Glutamatergic neuron (in vitro differentiated cells): ENCODE measurements around the gene EPC2. TPM values are rescaled to one million over a fixed set of nuclear protein-coding genes. Genes with fewer than 3 reads are reported as not detected.

Experiments used
- DNase-seq: peaks from one replicate; pipeline ENCODE4 v3.0.0; 2022
- H3K27ac Mint-ChIP-seq: one replicate; pipeline ENCODE4 v1.8.0; 2020; ENCODE audit warnings: mild to moderate bottlenecking, mixed read lengths, inconsistent platforms; ENCODE audit not compliant: unreplicated experiment
- H3K27me3 Mint-ChIP-seq: one replicate; pipeline ENCODE4 v1.8.0; 2020; ENCODE audit warnings: mild to moderate bottlenecking, moderate library complexity, mixed read lengths, inconsistent platforms; ENCODE audit not compliant: unreplicated experiment
- H3K36me3 Mint-ChIP-seq: one replicate; pipeline ENCODE4 v1.8.0; 2020; ENCODE audit warnings: mild to moderate bottlenecking, mixed read lengths, inconsistent platforms; ENCODE audit not compliant: unreplicated experiment
- H3K4me1 Mint-ChIP-seq: one replicate; pipeline ENCODE4 v1.8.0; 2020; ENCODE audit warnings: mild to moderate bottlenecking, low read depth, mixed read lengths, inconsistent platforms; ENCODE audit not compliant: unreplicated experiment
- H3K4me3 Mint-ChIP-seq: one replicate; pipeline ENCODE4 v1.8.0; 2020; ENCODE audit warnings: mild to moderate bottlenecking, mixed read lengths, inconsistent platforms; ENCODE audit not compliant: unreplicated experiment
- H3K9me3 Mint-ChIP-seq: one replicate; pipeline ENCODE4 v1.8.0; 2020; ENCODE audit warnings: mild to moderate bottlenecking, moderate library complexity, mixed read lengths, inconsistent platforms; ENCODE audit not compliant: unreplicated experiment
- total RNA-seq: library from RNA; stranded (reverse); fragmentation: NEBNext Ultra II Directional; extraction: Animal tissue kit (Norgen Biotek cat#: 25700); gene quantifications from one replicate; pipeline ENCODE4 v1.2.1, GENCODE V29; 2021; ENCODE audit not compliant: unreplicated experiment
- TF ChIP-seq, protein P1 (sequence below): fragments of 200-600 bp; sonication (generic); IDR thresholded peaks from one replicate; pipeline ENCODE4 v1.5.0; 2021; ENCODE audit not compliant: partially characterized antibody, unreplicated experiment

Gene EPC2
- total RNA-seq, 1 donor from 2014 or later, result 40.9 TPM

DNA sequence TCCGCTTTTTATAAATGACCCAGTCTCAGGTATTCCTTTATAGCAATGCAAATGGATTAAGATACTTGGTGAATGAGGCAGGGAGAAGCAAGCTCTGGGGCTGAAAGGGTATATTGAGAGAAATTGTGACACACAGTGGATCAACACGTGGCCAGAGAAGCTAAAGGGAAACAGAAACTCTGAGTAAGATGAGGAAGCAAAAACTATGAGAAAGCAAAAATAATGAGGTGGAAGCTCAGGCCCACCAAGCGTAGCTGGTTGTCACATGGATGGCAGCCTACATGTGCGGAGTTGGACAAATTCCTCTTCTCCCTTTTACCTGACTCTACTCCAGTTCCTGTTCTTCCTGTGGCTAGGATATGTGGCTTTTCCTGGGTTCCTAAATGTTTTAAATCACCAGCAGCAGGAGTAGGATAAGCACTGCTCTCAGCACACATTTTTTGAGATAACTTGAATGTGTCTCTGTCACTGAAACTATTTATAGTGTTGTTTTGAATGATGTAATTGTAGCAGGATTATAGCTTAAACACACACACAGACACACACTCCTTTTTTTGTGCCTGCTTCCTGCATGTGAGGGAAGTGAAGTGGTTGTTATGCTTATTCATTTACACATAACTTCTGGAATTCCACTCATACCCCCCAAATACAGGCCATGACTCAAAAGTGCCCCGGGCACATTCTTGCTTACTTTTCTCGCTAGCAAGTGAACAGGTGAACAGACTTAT, 30.1 kb upstream of the EPC2 start:
- no peaks in the 10 kb centered on the region for H3K27me3 Mint-ChIP-seq
- DNase-seq, result no peak
- H3K4me3 Mint-ChIP-seq, result no peak overlapping the region
- no peak overlapping the region for H3K27ac Mint-ChIP-seq
- H3K9me3 Mint-ChIP-seq, result no peaks in the 10 kb centered on the region
- peaks cover 7% of the 10 kb centered on the region for H3K4me1 Mint-ChIP-seq
- TF ChIP-seq, protein P1, sequence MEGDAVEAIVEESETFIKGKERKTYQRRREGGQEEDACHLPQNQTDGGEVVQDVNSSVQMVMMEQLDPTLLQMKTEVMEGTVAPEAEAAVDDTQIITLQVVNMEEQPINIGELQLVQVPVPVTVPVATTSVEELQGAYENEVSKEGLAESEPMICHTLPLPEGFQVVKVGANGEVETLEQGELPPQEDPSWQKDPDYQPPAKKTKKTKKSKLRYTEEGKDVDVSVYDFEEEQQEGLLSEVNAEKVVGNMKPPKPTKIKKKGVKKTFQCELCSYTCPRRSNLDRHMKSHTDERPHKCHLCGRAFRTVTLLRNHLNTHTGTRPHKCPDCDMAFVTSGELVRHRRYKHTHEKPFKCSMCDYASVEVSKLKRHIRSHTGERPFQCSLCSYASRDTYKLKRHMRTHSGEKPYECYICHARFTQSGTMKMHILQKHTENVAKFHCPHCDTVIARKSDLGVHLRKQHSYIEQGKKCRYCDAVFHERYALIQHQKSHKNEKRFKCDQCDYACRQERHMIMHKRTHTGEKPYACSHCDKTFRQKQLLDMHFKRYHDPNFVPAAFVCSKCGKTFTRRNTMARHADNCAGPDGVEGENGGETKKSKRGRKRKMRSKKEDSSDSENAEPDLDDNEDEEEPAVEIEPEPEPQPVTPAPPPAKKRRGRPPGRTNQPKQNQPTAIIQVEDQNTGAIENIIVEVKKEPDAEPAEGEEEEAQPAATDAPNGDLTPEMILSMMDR, result no peak
- no peaks in the 10 kb centered on the region for H3K36me3 Mint-ChIP-seq

DNA sequence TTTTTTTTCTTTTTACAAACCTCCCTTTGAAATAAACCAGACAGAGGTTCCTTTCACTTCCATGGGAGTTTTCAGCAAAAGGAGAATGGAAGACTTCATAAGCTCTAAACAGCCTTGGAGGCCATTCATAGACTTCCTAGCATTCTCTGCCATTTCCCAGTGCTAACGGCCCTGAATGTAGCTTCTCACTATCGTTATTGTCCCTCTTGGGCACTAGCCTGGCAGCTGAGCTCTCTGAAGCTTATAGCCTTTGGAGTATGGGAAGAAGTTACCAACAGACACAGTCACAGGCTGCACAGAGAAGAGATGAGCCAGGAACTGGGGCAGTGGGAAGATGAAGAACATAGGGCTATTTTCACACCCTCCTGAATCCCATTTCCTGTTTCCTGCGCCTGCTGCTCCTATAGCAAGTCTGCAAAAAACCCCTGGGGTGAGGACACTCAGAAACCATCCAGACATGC, 29.1 kb upstream of the EPC2 start:
- TF ChIP-seq, protein P1, result no peak
- H3K36me3 Mint-ChIP-seq, result no peaks in the 10 kb centered on the region
- H3K9me3 Mint-ChIP-seq, result no peaks in the 10 kb centered on the region
- H3K27ac Mint-ChIP-seq, result no peak overlapping the region
- no peak overlapping the region for H3K4me3 Mint-ChIP-seq
- no peak for DNase-seq
- H3K4me1 Mint-ChIP-seq, result peaks cover 7% of the 10 kb centered on the region
- no peaks in the 10 kb centered on the region for H3K27me3 Mint-ChIP-seq

DNA sequence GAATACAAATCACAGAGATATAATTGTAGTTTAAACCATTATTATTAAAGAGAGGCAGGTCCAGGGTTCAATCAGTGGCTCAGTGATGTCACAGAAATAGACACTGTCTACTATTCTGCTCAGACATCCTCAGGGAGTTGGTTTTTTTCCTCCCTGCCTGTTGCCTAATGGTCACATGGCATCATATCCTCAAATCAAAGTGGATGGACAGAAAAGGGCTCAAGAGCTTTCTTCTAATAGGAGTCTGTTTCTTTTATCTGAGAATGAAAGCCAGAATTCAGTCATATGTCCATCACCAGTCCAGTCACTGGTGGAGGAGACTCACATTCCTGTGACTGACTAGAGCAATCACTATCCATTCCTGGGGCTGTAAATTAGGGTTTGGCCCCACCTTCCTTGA, 27.9 kb upstream of the EPC2 start:
- TF ChIP-seq, protein P1, result no peak
- no peak for DNase-seq
- Mint-ChIP-seq H3K9me3 (no peaks in the 10 kb centered on the region), H3K27ac (no peak overlapping the region), H3K27me3 (peaks cover 1% of the 10 kb centered on the region), H3K36me3 (no peaks in the 10 kb centered on the region), H3K4me1 (peaks cover 7% of the 10 kb centered on the region), H3K4me3 (no peak overlapping the region)

DNA sequence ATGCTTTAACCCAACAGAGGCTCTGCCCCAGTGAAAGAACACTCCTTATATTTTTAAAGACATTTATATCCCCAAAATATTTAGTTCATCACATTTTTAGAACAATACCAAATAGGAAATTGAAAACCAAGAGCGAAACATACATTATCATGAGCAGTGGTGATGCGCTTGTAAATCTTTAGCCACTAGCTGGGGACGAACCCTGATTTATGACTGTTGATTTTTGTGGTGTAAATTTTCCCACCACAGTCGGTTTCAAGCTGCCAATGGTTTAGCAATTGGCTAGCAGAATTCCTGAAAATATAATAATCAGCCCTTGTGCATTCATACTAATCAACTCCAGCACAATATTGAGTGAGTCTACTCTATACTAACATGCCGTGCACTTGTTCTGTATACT, 27.3 kb upstream of the EPC2 start:
- H3K4me3 Mint-ChIP-seq, result no peak overlapping the region
- peaks cover 7% of the 10 kb centered on the region for H3K4me1 Mint-ChIP-seq
- H3K27me3 Mint-ChIP-seq, result peaks cover 2% of the 10 kb centered on the region
- no peak overlapping the region for H3K27ac Mint-ChIP-seq
- H3K9me3 Mint-ChIP-seq, result no peaks in the 10 kb centered on the region
- H3K36me3 Mint-ChIP-seq, result no peaks in the 10 kb centered on the region
- no peak for DNase-seq
- TF ChIP-seq, protein P1, result no peak

DNA sequence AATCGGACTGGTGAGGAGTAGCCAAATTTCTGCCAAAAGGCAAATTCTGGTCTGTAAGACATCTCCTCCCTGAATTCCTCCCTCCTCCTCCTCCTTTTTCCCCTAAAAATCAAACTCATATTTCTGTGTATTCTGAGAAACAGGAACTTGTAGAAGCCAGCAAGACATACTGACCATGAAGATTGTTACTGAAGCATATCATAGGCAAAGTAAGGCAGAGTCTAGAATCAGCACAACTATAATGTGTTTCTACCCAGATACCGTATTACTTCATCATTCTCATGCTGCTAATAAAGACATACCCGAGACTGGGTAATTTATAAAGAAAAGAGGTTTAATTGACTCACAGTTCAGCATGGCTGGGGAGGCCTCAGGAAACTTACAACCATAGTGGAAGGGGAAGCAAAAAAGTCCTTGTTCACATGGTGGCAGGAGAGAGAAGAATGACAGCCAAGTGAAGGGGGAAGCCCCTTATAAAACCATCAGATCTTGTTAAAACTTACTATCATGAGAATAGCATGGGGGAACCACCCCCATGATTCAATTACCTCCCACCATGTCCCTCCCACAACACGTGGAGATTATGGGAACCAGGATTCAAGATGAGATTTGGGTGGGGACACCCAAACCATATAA, 24.9 kb upstream of the EPC2 start:
- TF ChIP-seq, protein P1, result no peak
- no peak for DNase-seq
- Mint-ChIP-seq H3K9me3 (peaks cover 2% of the 10 kb centered on the region), H3K4me3 (no peak overlapping the region), H3K4me1 (peaks cover 5% of the 10 kb centered on the region), H3K27me3 (peaks cover 2% of the 10 kb centered on the region), H3K36me3 (no peaks in the 10 kb centered on the region), H3K27ac (no peak overlapping the region)
